Mesendoderm (in vitro differentiated cells): ENCODE measurements around the gene SERPINC1.
"Not testable (repeated sequence)": the region's sequence is repeated elsewhere in the genome, so short reads cannot be mapped to it uniquely, and the experiment has no call there.

Experiments used
- DNase-seq: peaks from one replicate; pipeline ENCODE4 v3.0.0; 2013
- H2AK5ac ChIP-seq: 2 replicates; pipeline ENCODE4 v1.6.1; 2013; ENCODE audit warnings: low read length, inconsistent platforms
- H2BK120ac ChIP-seq: 2 replicates; pipeline ENCODE4 v1.6.1; 2013; ENCODE audit warnings: low read depth, mild to moderate bottlenecking, low read length, moderate library complexity, mixed read lengths
- H2BK15ac ChIP-seq: replicated peaks from 2 replicates; pipeline ENCODE4 v1.6.1; 2013; ENCODE audit warnings: low read depth, mild to moderate bottlenecking, moderate library complexity
- H2BK5ac ChIP-seq: 2 replicates; pipeline ENCODE4 v1.6.1; 2013; ENCODE audit warnings: low read length, inconsistent platforms
- H3K18ac ChIP-seq: 2 replicates; pipeline ENCODE4 v1.6.1; 2013; ENCODE audit warnings: mild to moderate bottlenecking, low read length, mixed read lengths
- H3K23ac ChIP-seq: one replicate; pipeline ENCODE4 v1.6.1; 2013; ENCODE audit warnings: low read length
- H3K27ac ChIP-seq: 2 replicates; pipeline ENCODE4 v1.5.1; 2013; ENCODE audit warnings: low read depth, mild to moderate bottlenecking, inconsistent platforms, low read length, moderate library complexity
- H3K27me3 ChIP-seq: 2 replicates; pipeline ENCODE4 v1.6.1; 2013; ENCODE audit warnings: low read length, control low read depth, mild to moderate bottlenecking, inconsistent platforms; ENCODE audit not compliant: insufficient read depth, poor library complexity
- H3K36me3 ChIP-seq: 2 replicates; pipeline ENCODE4 v1.6.1; 2013; ENCODE audit warnings: low read length, inconsistent platforms; ENCODE audit not compliant: control insufficient read depth, insufficient read depth
- H3K4ac ChIP-seq: one replicate; pipeline ENCODE4 v1.6.1; 2013; ENCODE audit warnings: low read depth, mild to moderate bottlenecking, low read length, moderate library complexity
- H3K4me1 ChIP-seq: 2 replicates; pipeline ENCODE4 v1.6.1; 2013; ENCODE audit warnings: low read depth, low read length, inconsistent platforms; ENCODE audit not compliant: control insufficient read depth
- H3K4me2 ChIP-seq: 2 replicates; pipeline ENCODE4 v1.6.1; 2013; ENCODE audit warnings: low read length
- H3K4me3 ChIP-seq: 2 replicates; pipeline ENCODE4 v1.5.1; 2013; ENCODE audit warnings: mild to moderate bottlenecking, low read length
- H3K56ac ChIP-seq: one replicate; pipeline ENCODE4 v1.6.1; 2013; ENCODE audit warnings: low read length
- H3K79me1 ChIP-seq: 2 replicates; pipeline ENCODE4 v1.6.1; 2013; ENCODE audit warnings: low read length, inconsistent platforms
- H3K79me2 ChIP-seq: 2 replicates; pipeline ENCODE4 v1.6.1; 2013; ENCODE audit warnings: mild to moderate bottlenecking, low read length; ENCODE audit not compliant: control insufficient read depth, insufficient read depth
- H3K9ac ChIP-seq: 2 replicates; pipeline ENCODE4 v1.6.1; 2013; ENCODE audit warnings: low read length, inconsistent platforms
- H4K5ac ChIP-seq: one replicate; pipeline ENCODE4 v1.6.1; 2013; ENCODE audit warnings: low read length
- H4K8ac ChIP-seq: one replicate; pipeline ENCODE4 v1.6.1; 2013; ENCODE audit warnings: low read depth, mild to moderate bottlenecking, control low read depth, low read length, moderate library complexity
- WGBS: extraction: QIAGEN DNeasy Blood & Tissue Kit; methylation state at CpG from one replicate; pipeline ENCODE4 v1.1.7; 2013; ENCODE audit warnings: low lambda C conversion rate, missing lambda C conversion rate; ENCODE audit not compliant: insufficient coverage; ENCODE audit errors: extremely low coverage; 5-methylcytosine and 5-hydroxymethylcytosine counted together

SERPINC1 gene

GRCh38 chr1:173864179-173864867, 52.8 kb downstream of the SERPINC1 start:
- H3K27me3 ChIP-seq = no peaks in the 10 kb centered on the region
- H2AK5ac ChIP-seq = no peak overlapping the region
- H3K79me1 ChIP-seq = no peaks in the 10 kb centered on the region
- DNase-seq = no peak
- no peak overlapping the region for H2BK15ac ChIP-seq
- H2BK5ac ChIP-seq = no peak overlapping the region
- H4K8ac ChIP-seq = peak overlapping the region; percentile 65
- H3K4me1 ChIP-seq = no peaks in the 10 kb centered on the region
- no peak overlapping the region for H4K5ac ChIP-seq
- H3K4me3 ChIP-seq = peak overlapping the region; percentile 3
- peak overlapping the region; percentile 25 for H3K4me2 ChIP-seq
- no peak overlapping the region for H3K27ac ChIP-seq
- no peak overlapping the region for H3K4ac ChIP-seq
- H3K18ac ChIP-seq = no peak overlapping the region
- no CpG with 5 or more reads among the region's 5 CpGs for WGBS
- H2BK120ac ChIP-seq = no peak overlapping the region
- peaks cover 30% of the 10 kb centered on the region for H3K79me2 ChIP-seq
- peaks cover 18% of the 10 kb centered on the region for H3K36me3 ChIP-seq
- no peak overlapping the region for H3K23ac ChIP-seq
- peak overlapping the region; percentile 92 for H3K9ac ChIP-seq
- H3K56ac ChIP-seq = peak overlapping the region; percentile 81

GRCh38 chr1:173863224-173864161, 53.6 kb downstream of the SERPINC1 start:
- Histone ChIP-seq H2BK120ac (no peak overlapping the region), H3K36me3 (peaks cover 18% of the 10 kb centered on the region), H4K5ac (no peak overlapping the region), H3K79me2 (peaks cover 29% of the 10 kb centered on the region), H3K79me1 (no peaks in the 10 kb centered on the region), H3K56ac (no peak overlapping the region), H3K23ac (no peak overlapping the region), H4K8ac (no peak overlapping the region), H2BK15ac (no peak overlapping the region), H3K4me3 (no peak overlapping the region), H3K4me1 (no peaks in the 10 kb centered on the region), H3K4me2 (no peak overlapping the region), H2AK5ac (no peak overlapping the region), H3K27me3 (no peaks in the 10 kb centered on the region), H3K4ac (no peak overlapping the region), H3K9ac (peak overlapping the region; percentile 92), H3K18ac (no peak overlapping the region), H2BK5ac (no peak overlapping the region), H3K27ac (no peak overlapping the region)
- DNase-seq = no peak

- DNase-seq = peak; percentile 55
- Histone ChIP-seq H3K9ac (no peak overlapping the region), H2BK15ac (no peak overlapping the region), H2BK120ac (no peak overlapping the region), H2BK5ac (no peak overlapping the region), H3K56ac (no peak overlapping the region), H2AK5ac (no peak overlapping the region), H3K4me1 (no peaks in the 10 kb centered on the region), H3K27ac (peak overlapping the region; percentile 7), H3K18ac (no peak overlapping the region), H3K23ac (no peak overlapping the region), H4K5ac (no peak overlapping the region), H3K4ac (no peak overlapping the region), H3K4me2 (no peak overlapping the region), H4K8ac (no peak overlapping the region), H3K27me3 (no peaks in the 10 kb centered on the region), H3K36me3 (peaks cover 18% of the 10 kb centered on the region), H3K79me1 (no peaks in the 10 kb centered on the region), H3K79me2 (peaks cover 29% of the 10 kb centered on the region), H3K4me3 (no peak overlapping the region)
- no CpG with 5 or more reads among the region's 8 CpGs for WGBS
These were observed 54.3 kb downstream of the SERPINC1 start for GRCh38 chr1:173862769-173863223.

- DNase-seq, H3K27me3 ChIP-seq, H3K4me2 ChIP-seq, H3K4me3 ChIP-seq, H3K9ac ChIP-seq, H3K4me1 ChIP-seq, H3K4ac ChIP-seq, H2AK5ac ChIP-seq, H3K18ac ChIP-seq, H4K5ac ChIP-seq, H2BK15ac ChIP-seq, H4K8ac ChIP-seq, H3K79me1 ChIP-seq, H2BK120ac ChIP-seq, H3K56ac ChIP-seq, H3K23ac ChIP-seq, H2BK5ac ChIP-seq: not testable (repeated sequence)
- Histone ChIP-seq H3K36me3 (peaks cover 18% of the 10 kb centered on the region), H3K27ac (peak overlapping the region; percentile 7), H3K79me2 (peaks cover 24% of the 10 kb centered on the region)
- no CpG with 5 or more reads among the region's 13 CpGs for WGBS
These were observed 54.9 kb downstream of the SERPINC1 start for GRCh38 chr1:173862146-173862768.

GRCh38 chr1:173861731-173862145, 55.4 kb downstream of the SERPINC1 start:
- H3K4me2 ChIP-seq = no peak overlapping the region
- H3K18ac ChIP-seq = no peak overlapping the region
- H2BK120ac ChIP-seq = no peak overlapping the region
- no peak overlapping the region for H4K8ac ChIP-seq
- H3K23ac ChIP-seq = no peak overlapping the region
- H3K79me2 ChIP-seq = peaks cover 19% of the 10 kb centered on the region
- H3K4me1 ChIP-seq = no peaks in the 10 kb centered on the region
- H3K4ac ChIP-seq = no peak overlapping the region
- no peaks in the 10 kb centered on the region for H3K27me3 ChIP-seq
- H2AK5ac ChIP-seq = no peak overlapping the region
- H3K9ac ChIP-seq = no peak overlapping the region
- H2BK5ac ChIP-seq = no peak overlapping the region
- no peak overlapping the region for H2BK15ac ChIP-seq
- H3K36me3 ChIP-seq = peaks cover 17% of the 10 kb centered on the region
- DNase-seq = peak; percentile 60
- no CpG with 5 or more reads among the region's 7 CpGs for WGBS
- H3K79me1 ChIP-seq = no peaks in the 10 kb centered on the region
- H3K27ac ChIP-seq = peak overlapping the region; percentile 37
- H4K5ac ChIP-seq = no peak overlapping the region
- no peak overlapping the region for H3K4me3 ChIP-seq
- H3K56ac ChIP-seq = no peak overlapping the region
